Hematopoietic multipotent progenitor cell treated with erythropoietin and hydrocortisone succinate and interleukin-3 and kit ligand, for 6 days (in vitro differentiated cells): ENCODE results near the gene UQCRFS1.
"Not testable (repeated sequence)": the region's sequence is repeated elsewhere in the genome, so short reads cannot be mapped to it uniquely, and the experiment has no call there.

Experiments
- DNase-seq: peaks from one replicate; pipeline ENCODE4 v3.0.0-alpha.2; 2015

Gene UQCRFS1

DNA sequence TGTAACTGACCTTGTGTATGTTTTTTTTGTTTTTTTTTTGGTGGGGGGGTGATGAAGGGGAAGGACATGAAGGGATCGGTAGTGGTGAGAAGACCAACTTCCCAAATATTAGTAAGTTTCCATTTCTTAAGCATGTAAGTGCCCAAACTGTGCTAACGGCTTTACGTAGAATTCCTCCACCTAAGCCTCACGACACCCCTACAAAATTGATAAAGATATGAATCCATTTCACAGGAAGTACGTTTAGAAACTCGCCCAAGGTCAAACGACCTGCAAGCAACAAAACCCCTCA is 649 bp downstream of the UQCRFS1 start:
- DNase-seq: no peak

- peak; percentile 56 for DNase-seq
These were observed 1.2 kb downstream of the UQCRFS1 start for GRCh38 chr19:29211562-29212355.

GRCh38 chr19:29211041-29211440 is 1.9 kb downstream of the UQCRFS1 start:
- DNase-seq: not testable (repeated sequence)

DNA sequence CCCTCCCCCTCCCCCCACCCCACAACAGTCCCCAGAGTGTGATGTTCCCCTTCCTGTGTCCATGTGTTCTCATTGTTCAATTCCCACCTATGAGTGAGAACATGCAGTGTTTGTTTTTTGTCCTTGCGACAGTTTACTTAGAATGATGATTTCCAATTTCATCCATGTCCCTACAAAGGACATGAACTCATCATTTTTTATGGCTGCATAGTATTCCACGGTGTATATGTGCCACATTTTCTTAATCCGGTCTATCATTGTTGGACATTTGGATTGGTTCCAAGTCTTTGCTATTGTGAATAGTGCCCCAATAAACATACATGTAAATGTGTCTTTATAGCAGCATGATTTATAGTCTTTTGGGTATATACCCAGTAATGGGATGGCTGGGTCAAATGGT is 2.4 kb downstream of the UQCRFS1 start:
- DNase-seq: not testable (repeated sequence)

DNA sequence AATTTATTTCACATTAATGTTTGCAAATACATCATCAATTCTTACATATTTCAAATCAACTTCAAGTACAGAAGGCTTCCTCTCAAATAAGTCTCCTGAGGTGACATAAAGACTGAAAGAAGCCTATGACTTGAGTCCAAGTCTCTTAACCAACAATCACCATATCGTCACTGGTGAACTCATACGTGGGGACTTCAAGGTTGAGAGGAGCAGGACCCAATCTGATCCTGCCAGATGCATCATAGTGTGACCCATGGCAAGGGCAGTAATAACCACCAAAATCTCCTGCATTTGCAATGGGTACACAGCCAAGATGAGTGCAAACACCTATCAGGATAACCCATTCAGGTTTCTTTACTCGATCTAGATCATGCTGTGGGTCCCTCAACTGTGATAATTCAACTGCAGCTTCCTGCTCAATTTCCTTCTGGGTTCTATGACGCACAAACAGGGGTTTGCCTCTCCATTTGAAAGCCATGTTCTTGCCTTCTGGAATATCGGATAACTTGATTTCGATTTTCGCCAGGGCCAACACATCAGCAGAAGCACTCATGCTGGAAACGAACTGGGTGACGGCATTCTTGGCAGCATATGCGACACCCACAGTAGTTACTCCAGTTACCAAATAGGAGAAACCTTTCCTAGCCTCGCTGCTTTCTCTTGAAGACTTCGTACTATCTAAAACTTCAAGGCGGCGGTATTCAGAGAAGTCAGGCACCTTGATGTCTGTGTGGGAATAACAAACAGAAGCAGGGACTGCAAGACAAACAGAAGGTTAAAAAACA is 5.4 kb downstream of the UQCRFS1 start:
- DNase-seq: not testable (repeated sequence)

DNA sequence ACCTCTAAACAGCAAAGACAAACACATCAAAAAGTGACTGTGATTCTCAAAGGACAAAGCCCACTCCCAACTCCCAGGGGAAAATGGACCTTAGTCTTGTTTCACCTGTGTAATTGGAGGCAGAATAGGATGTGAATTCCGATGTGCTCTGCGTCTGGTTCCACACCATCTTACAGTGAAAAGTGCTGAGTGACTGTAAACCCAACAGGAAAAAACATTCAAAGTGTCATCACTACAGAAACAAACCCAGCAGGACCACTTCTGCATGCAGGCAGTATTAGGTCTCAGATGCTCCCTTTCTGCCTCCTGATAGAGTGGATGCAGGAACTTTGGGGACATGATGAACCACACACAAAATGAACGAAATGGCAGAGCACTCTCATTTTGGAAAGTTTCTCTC is 6.5 kb downstream of the UQCRFS1 start:
- no peak for DNase-seq

DNA sequence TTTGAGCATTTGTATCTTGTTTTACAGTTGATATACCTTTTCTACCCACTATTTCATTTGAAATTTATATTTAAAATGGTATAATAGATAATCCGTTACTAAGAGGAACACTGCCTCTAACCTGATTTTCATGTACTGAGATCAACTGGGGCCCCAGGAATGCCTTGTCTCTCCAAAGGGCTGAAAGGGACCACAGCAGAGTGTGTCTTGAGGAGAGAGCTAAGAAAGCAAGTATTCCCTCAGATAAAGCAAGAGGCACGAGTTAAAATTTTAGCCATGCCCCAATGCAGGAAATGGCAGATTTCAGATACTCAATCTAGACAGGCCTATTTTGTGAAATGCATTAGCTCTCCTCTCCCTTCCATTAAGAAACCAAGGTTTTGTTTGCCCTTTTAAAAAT is 10.7 kb downstream of the UQCRFS1 start:
- DNase-seq: no peak

DNA sequence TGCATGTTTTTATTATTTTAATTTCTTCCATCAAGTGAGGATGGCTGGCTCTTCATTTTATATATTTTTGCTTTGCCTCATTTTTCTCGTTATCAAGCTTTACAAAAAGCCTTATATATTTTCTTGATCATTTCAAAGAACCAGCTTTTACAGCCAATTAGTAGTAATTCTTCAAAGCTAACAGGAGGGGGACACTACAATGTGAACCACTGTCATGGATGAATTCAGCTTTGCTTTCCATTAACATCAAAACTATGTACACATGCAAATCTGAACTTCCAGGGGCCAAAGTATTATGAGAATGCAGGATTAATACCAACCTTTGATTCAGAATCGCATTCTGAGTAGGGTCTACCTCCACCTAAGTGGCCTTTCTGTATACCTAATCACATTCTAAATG is 11.1 kb downstream of the UQCRFS1 start:
- DNase-seq: peak; percentile 38

DNA sequence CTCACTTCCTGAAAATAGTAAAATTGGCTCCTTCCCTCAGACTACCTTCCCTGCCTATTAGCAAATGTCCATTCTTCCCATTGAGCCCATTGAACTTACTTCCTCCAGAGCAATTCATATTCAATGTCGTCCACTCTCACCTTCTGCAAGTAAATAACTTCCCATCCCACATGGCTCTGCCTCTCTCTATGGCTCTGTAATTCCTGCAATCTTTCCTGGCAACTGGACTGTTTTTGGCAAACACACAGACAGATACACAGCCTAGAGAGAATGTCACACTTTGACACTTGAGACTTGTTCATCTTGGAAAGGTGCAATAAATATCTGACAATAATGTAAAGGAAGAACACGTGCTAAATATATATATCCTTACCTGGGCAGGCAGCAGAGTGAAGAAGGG is 18.3 kb downstream of the UQCRFS1 start:
- DNase-seq: no peak

DNA sequence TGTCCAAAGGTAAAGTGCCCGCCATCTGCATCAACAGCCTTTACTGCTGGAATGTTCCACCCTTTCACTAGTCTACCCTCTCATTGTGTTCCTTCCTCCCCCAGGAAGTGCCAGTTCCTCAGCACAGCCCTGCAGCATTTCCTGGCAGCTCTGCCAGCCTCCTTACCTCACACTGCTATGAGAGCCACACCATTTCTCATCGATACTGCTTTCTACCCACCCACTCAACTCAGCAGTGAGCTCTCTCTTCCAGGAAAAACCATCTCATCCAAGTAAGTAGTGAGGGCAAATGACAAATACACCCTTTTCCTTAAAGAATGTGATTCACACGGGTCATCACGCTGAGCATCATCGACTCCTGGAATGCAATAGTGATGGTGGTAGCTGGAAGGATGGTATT is 19.8 kb downstream of the UQCRFS1 start:
- no peak for DNase-seq

DNA sequence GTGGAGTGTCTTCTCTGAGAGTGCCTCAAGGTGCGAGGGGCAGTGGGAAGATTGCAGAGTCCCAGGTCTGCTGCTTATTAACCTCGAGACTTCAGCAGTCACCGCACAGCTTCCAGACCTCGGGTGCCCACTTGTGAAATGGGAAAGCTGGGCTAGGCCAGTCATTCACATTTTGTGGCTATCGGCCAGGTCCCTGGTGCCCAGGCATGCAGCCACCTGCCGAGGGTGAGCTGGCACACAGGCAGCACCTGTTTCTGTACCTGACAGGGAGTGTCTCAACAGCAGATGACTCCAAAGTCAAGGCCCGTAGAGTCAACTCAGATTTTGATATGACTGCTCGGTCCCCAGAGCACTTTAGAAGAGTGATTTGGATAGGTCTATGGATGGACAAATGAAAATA is 21.9 kb downstream of the UQCRFS1 start:
- DNase-seq: no peak

GRCh38 chr19:29189033-29189360 is 24.0 kb downstream of the UQCRFS1 start:
- DNase-seq: no peak

DNA sequence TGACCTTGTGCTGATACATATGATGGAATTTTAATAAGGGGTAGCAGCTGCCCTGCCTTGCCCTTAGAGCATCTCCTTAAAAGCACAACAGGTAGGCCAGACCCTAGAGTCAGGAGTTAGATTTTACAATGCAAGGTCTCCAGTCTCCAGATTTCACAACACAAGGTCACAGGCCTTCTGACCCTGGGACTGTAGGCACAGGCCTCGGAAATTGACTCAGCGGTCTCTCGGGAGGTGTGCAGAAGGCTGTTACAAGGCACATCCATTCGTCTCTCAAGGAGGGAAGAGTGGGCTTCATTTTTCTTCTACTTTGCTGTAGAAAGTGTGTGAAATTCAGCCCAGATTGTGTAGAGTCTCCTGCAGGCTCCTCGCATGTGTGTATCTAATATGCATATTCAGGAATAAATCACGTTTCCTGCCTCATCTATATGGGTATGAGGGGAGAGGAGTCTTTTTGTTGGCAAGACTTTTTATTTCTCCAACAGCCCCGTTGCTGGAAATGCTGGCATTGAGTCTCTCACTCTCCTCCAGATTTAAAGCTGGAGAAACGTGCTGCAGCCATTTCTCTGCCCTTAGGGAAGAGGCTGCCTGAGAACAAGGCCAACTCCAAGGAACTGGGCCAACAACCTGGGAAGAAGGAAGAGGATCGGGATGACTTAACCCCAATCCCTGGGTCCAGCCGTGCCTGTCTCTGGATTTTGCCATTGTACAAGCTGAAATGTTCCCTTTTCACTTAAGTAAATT is 24.5 kb downstream of the UQCRFS1 start:
- no peak for DNase-seq

DNA sequence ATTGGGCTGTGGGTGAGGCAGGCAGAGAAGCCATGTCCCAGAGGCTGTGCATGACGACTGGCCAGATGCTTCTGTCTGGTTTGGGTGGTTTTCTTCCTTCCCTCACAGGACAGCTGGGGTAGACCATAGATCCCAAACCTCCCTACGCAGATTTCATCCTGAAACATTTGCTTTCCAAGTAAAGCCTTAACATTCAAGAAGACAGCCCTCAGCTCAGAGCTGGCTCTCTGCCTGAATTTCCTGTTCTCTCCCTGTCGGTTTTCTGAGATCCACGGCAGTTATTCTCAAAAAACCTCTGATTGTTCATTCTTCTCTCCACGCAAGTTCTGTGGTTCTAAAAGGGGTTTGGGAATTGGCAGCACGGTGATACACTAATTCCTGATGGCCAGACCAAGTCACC is 25.3 kb downstream of the UQCRFS1 start:
- no peak for DNase-seq

DNA sequence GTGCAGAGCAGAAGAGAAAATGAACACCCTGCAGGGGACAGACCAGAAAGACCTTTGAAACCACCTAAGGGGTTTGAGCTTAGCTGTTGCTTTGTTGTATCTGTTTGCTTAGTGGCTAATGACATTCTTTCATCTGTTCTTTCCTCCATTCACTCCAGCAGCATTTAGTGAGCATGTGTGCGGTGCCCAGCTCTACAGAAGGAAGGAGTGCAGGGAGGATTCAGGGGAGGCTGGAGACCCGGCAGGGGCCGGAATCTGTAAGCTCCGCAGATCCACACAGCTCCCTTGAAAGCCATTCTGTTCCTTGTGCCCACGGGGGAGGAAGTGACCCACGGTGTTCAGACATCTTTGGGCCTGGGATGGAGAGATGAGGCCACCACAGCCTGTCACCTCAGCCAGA is 27.5 kb downstream of the UQCRFS1 start:
- DNase-seq: no peak

DNA sequence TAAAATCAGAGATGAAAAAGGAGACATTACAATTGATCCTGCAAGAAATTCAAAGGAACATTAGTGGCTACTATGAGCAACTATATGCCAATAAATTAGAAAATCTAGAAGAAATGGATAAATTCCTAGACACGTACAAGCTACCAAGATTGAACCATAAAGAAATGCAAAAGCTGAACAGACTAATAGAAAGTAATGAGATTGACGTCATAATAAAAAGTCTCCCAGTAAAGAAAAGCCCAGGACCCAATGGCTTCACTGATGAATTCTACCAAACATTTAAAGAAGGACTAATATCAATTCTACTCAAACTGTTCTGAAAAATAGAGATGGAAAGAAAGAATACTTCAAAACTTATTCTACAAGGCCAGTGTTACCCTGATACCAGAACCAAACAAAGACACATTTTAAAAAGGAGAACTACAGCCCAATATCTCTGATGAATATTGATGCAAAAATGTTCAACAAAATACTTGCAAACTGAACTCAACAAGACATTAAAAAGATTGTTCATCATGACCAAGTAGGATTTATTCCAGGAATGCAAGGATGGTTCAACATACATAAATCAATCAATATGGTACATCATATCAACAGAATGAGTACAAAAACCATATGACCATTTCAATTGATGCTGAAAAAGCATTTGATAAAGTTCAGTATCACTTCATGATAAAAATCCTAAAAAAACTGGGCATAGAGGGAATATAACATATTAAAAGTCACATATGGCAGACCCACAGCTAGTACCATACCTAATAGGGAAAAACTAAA is 35.8 kb downstream of the UQCRFS1 start:
- no peak for DNase-seq

DNA sequence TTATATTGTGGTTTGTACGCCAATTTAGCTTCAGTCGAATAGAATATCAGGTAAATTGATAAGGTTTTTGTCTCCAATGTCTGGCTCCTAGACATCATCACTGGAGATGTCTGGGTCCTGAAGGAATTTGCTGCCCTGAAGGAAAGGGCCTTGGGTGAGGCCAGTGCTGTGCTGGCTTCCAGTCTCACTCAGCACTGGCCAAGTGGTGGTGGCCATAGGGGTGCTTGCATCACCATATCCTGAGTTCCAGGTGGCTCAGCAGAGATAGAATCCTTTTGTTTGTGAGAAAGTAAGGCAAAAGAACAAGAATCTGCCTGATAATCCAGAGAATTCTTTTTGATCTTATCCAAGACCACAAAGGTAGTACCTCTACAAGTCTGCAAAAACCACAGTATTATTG is 39.1 kb downstream of the UQCRFS1 start:
- no peak for DNase-seq

DNA sequence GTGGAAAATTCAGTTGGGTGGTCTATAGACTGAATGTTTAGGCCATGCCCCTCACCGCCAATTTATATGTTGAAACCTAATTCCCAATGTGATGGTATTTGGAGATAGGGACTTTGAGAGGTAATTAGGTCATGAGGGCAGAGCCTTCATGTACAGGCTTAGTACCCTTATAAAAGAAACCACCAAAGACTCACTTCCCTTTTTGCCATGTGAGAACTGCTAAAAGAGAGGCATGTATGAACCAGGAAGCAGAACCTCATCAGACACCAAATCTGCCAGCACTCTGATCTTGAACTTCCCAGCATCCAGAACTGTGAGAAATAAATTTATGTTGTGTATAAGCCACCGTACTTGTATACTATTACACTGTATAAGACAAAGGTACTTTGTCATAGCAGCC is 40.6 kb downstream of the UQCRFS1 start:
- DNase-seq: no peak

DNA sequence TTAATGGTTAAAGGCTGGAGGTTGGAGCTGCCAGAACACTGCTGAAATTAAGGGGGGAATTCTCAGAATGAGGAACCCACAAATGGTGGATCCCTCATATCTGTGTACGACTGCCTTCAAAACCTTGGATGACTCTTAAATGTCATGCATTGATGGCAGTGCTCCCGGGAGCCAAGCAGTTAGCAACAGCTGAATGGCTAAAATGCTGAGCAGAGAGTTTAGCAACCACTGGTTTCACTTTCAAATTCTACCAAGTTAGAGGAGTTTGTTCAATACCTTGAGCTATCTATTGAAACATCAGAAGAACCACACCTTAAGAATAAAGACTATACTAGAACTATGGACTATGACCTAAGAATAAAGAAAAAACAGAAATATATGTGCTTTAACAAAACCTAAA is 41.4 kb downstream of the UQCRFS1 start:
- no peak for DNase-seq

- DNase-seq: no peak
These were observed 42.4 kb downstream of the UQCRFS1 start for GRCh38 chr19:29170554-29170953.

GRCh38 chr19:29162694-29163093 is 50.3 kb downstream of the UQCRFS1 start:
- DNase-seq: no peak

DNA sequence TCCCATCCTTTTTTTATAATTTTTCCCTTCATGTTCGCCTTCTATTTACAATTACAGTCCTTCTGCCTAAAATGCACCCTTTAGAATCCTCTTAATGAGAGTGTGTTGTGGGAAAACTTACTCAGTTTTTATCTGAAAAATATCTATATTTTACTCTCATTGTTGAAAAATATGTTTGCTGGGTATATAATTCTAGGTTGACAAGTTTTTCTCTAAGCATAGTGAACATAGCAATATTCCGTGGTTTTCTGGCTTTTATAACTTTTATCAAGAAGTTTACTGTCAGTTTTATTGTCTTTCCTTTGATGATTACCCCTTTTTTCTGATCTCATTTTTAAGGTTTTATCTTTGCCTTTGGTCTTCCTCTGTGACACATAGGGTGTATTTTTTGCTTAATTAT is 57.3 kb downstream of the UQCRFS1 start:
- DNase-seq: no peak
